ENCODE data around the gene FMN2. TPM values are rescaled to one million over a fixed set of nuclear protein-coding genes. Genes with fewer than 3 reads are reported as not detected.

FMN2 gene
- total and polyA plus RNA-seq, 2 donors (not counting 1 experiment from before 2014, with no cell fraction given), result 8.0 to 13.7 TPM

DNA sequence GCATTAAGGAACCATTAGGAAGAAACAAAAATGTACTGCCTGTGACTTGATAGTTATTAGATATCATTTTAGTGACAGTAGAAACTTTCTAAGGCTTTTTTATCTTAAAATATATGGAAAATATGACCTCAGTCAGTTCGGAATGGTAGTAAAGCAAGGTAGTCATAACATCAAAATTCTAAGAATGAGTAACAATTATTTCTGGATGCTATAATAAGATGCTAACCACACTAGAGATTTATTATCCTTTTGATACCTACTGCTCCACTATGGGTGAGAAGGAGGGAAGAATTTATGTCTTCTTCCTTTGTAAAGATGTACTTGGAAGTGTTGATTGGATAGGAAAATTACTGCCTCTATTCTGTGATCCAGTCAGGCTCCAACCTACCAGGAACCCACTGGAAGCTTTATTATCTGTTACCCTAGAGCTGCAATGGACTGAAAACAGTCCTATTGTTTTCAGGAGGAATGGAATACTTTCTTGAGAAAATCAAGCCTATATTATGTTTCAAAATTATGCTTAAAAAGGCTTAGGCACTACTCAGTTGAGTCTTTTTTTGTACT, 8.8 kb downstream of the FMN2 start:
- no peak overlapping the region for H3K27ac ChIP-seq (ENCODE audit: insufficient read depth, low read length)
- H3K27me3 ChIP-seq (ENCODE audit: control insufficient read depth, insufficient read depth, low read length), result no peaks in the 10 kb centered on the region
- H3K79me2 ChIP-seq (ENCODE audit: control insufficient read depth, insufficient read depth, low read length), result peaks cover under 1% of the 10 kb centered on the region
- H3K4me3 ChIP-seq (replicated peaks in 1 of 4; ENCODE audit: control extremely low read depth in 1 of 4, insufficient read depth in 1 of 4, low read depth in 3 of 4, low read length in 4 of 4), result no peak overlapping the region
- no peak overlapping the region for H3K4me2 ChIP-seq (ENCODE audit: extremely low read depth, insufficient read depth, low read length)
- H3K9me3 ChIP-seq (ENCODE audit: control insufficient read depth, insufficient read depth, low read depth, low read length), result no peaks in the 10 kb centered on the region
- H4K20me1 ChIP-seq (ENCODE audit: control insufficient read depth, extremely low read depth, insufficient read depth, low read length), result no peaks in the 10 kb centered on the region
- TF ChIP-seq, protein P1, sequence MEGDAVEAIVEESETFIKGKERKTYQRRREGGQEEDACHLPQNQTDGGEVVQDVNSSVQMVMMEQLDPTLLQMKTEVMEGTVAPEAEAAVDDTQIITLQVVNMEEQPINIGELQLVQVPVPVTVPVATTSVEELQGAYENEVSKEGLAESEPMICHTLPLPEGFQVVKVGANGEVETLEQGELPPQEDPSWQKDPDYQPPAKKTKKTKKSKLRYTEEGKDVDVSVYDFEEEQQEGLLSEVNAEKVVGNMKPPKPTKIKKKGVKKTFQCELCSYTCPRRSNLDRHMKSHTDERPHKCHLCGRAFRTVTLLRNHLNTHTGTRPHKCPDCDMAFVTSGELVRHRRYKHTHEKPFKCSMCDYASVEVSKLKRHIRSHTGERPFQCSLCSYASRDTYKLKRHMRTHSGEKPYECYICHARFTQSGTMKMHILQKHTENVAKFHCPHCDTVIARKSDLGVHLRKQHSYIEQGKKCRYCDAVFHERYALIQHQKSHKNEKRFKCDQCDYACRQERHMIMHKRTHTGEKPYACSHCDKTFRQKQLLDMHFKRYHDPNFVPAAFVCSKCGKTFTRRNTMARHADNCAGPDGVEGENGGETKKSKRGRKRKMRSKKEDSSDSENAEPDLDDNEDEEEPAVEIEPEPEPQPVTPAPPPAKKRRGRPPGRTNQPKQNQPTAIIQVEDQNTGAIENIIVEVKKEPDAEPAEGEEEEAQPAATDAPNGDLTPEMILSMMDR (conservative IDR thresholded peaks at IDR 0.05 in 1 of 2, IDR thresholded peaks at IDR 0.05 in 1 of 2; ENCODE audit: low read depth in 1 of 2, low read length in 2 of 2), result no peak
- TF ChIP-seq EZH2 (IDR thresholded peaks at IDR 0.05; ENCODE audit: low read length, missing control alignments), result no peak
- no peak overlapping the region for H2AFZ ChIP-seq (ENCODE audit: low read length)
- no peaks in the 10 kb centered on the region for H3K36me3 ChIP-seq (ENCODE audit: control insufficient read depth, insufficient read depth, low read length)
- no peak overlapping the region for H3K9ac ChIP-seq (ENCODE audit: insufficient read depth, low read length)
- DNase-seq (ENCODE audit: low read depth in 2 of 2), result peak in 1 of 2 donors; percentile 80
- H3K4me1 ChIP-seq (ENCODE audit: control insufficient read depth, extremely low read depth, insufficient read depth, low read length), result no peaks in the 10 kb centered on the region

DNA sequence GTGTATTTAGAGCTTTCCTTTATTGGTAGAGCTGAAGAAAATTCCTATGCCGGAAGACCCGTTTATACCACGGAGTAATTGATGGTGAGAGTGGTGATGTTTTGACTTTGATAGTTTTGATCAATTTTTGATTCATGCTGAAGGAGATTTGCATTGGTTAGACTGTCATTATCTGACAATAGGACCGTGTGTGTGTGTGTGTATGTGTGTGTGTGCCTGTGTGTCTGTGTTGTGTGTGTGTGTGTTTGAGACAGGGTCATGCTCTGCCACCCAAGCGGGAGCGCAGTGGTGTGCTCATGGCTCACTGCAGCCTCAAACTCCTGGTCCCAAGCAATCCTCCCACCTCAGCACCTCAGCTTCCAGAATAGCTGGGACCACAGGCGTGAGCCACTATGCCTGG, 9.6 kb downstream of the FMN2 start:
- H3K79me2 ChIP-seq (ENCODE audit: control insufficient read depth, insufficient read depth, low read length), result no peaks in the 10 kb centered on the region
- H3K4me1 ChIP-seq (ENCODE audit: control insufficient read depth, extremely low read depth, insufficient read depth, low read length), result no peaks in the 10 kb centered on the region
- H3K9ac ChIP-seq (ENCODE audit: insufficient read depth, low read length), result no peak overlapping the region
- peak overlapping the region; percentile 10 for H3K4me2 ChIP-seq (ENCODE audit: extremely low read depth, insufficient read depth, low read length)
- no peaks in the 10 kb centered on the region for H3K36me3 ChIP-seq (ENCODE audit: control insufficient read depth, insufficient read depth, low read length)
- TF ChIP-seq, protein P1 (conservative IDR thresholded peaks at IDR 0.05 in 1 of 2, IDR thresholded peaks at IDR 0.05 in 1 of 2; ENCODE audit: low read depth in 1 of 2, low read length in 2 of 2), result no peak
- TF ChIP-seq EZH2 (IDR thresholded peaks at IDR 0.05; ENCODE audit: low read length, missing control alignments), result no peak
- H3K9me3 ChIP-seq (ENCODE audit: control insufficient read depth, insufficient read depth, low read depth, low read length), result no peaks in the 10 kb centered on the region
- H3K27ac ChIP-seq (ENCODE audit: insufficient read depth, low read length), result no peak overlapping the region
- H2AFZ ChIP-seq (ENCODE audit: low read length), result no peak overlapping the region
- H3K27me3 ChIP-seq (ENCODE audit: control insufficient read depth, insufficient read depth, low read length), result no peaks in the 10 kb centered on the region
- H4K20me1 ChIP-seq (ENCODE audit: control insufficient read depth, extremely low read depth, insufficient read depth, low read length), result no peaks in the 10 kb centered on the region
- no peak for DNase-seq (ENCODE audit: low read depth in 2 of 2)
- H3K4me3 ChIP-seq (replicated peaks in 1 of 4; ENCODE audit: control extremely low read depth in 1 of 4, insufficient read depth in 1 of 4, low read depth in 3 of 4, low read length in 4 of 4), result no peak overlapping the region

GRCh38 chr1:240101737-240102136, 10.1 kb downstream of the FMN2 start:
- H3K9me3 ChIP-seq (ENCODE audit: control insufficient read depth, insufficient read depth, low read depth, low read length), result no peaks in the 10 kb centered on the region
- H3K9ac ChIP-seq (ENCODE audit: insufficient read depth, low read length), result no peak overlapping the region
- TF ChIP-seq, protein P1 (conservative IDR thresholded peaks at IDR 0.05 in 1 of 2, IDR thresholded peaks at IDR 0.05 in 1 of 2; ENCODE audit: low read depth in 1 of 2, low read length in 2 of 2), result no peak
- no peaks in the 10 kb centered on the region for H4K20me1 ChIP-seq (ENCODE audit: control insufficient read depth, extremely low read depth, insufficient read depth, low read length)
- H3K36me3 ChIP-seq (ENCODE audit: control insufficient read depth, insufficient read depth, low read length), result no peaks in the 10 kb centered on the region
- no peak overlapping the region for H2AFZ ChIP-seq (ENCODE audit: low read length)
- no peaks in the 10 kb centered on the region for H3K27me3 ChIP-seq (ENCODE audit: control insufficient read depth, insufficient read depth, low read length)
- no peak for DNase-seq (ENCODE audit: low read depth in 2 of 2)
- H3K27ac ChIP-seq (ENCODE audit: insufficient read depth, low read length), result no peak overlapping the region
- no peaks in the 10 kb centered on the region for H3K79me2 ChIP-seq (ENCODE audit: control insufficient read depth, insufficient read depth, low read length)
- no peak overlapping the region for H3K4me3 ChIP-seq (replicated peaks in 1 of 4; ENCODE audit: control extremely low read depth in 1 of 4, insufficient read depth in 1 of 4, low read depth in 3 of 4, low read length in 4 of 4)
- H3K4me1 ChIP-seq (ENCODE audit: control insufficient read depth, extremely low read depth, insufficient read depth, low read length), result no peaks in the 10 kb centered on the region
- H3K4me2 ChIP-seq (ENCODE audit: extremely low read depth, insufficient read depth, low read length), result peak overlapping the region; percentile 10
